MM.1S (cell line): ENCODE measurements around the gene MRPS14.

Source experiments
- DNase-seq: peaks from one replicate; pipeline ENCODE4 v3.0.0-alpha.2; 2015
- H2AFZ ChIP-seq: fragments of 300-600 bp; sonication (generic); 2 replicates; pipeline ENCODE4 v1.6.0; 2016; ENCODE audit warnings: antibody characterized with exemption, low read length
- H3F3A ChIP-seq: fragments of 300-600 bp; sonication (generic); 2 replicates; pipeline ENCODE4 v1.6.1; 2016; ENCODE audit warnings: mild to moderate bottlenecking, antibody characterized with exemption, low read length, moderate library complexity, mixed read lengths; ENCODE audit not compliant: insufficient read depth
- H3K27ac ChIP-seq: fragments of 300-600 bp; sonication (generic); 2 replicates; pipeline ENCODE4 v1.5.1; 2016; ENCODE audit warnings: mild to moderate bottlenecking, low read length
- H3K27me3 ChIP-seq: fragments of 300-600 bp; sonication (generic); replicated peaks from 2 replicates; pipeline ENCODE4 v1.6.0; 2016; ENCODE audit warnings: low read length; ENCODE audit not compliant: insufficient read depth
- H3K36me3 ChIP-seq: fragments of 300-600 bp; sonication (generic); replicated peaks from 2 replicates; pipeline ENCODE4 v1.6.1; 2016; ENCODE audit warnings: mild to moderate bottlenecking, low read length, mixed read lengths; ENCODE audit not compliant: insufficient read depth
- H3K4me1 ChIP-seq: fragments of 300-600 bp; sonication (generic); 2 replicates; pipeline ENCODE4 v1.6.1; 2016; ENCODE audit warnings: low read length, mixed read lengths
- H3K4me2 ChIP-seq: fragments of 300-600 bp; sonication (generic); 2 replicates; pipeline ENCODE4 v1.6.0; 2016; ENCODE audit warnings: low read depth, low read length
- H3K4me3 ChIP-seq: fragments of 300-600 bp; sonication (generic); 2 replicates; pipeline ENCODE4 v1.5.1; 2016; ENCODE audit warnings: low read length, mixed read lengths
- H3K79me2 ChIP-seq: fragments of 300-600 bp; sonication (generic); 2 replicates; pipeline ENCODE4 v1.6.1; 2016; ENCODE audit warnings: mixed run types, low read length, mixed read lengths
- H3K9ac ChIP-seq: fragments of 300-600 bp; sonication (generic); 2 replicates; pipeline ENCODE4 v1.6.1; 2016; ENCODE audit warnings: low read length, mixed read lengths
- H3K9me2 ChIP-seq: fragments of 300-600 bp; sonication (generic); replicated peaks from 2 replicates; pipeline ENCODE4 v1.6.1; 2016; ENCODE audit warnings: mild to moderate bottlenecking, low read length, mixed read lengths; ENCODE audit not compliant: insufficient read depth
- H3K9me3 ChIP-seq: fragments of 300-600 bp; sonication (generic); replicated peaks from 2 replicates; pipeline ENCODE4 v1.6.1; 2016; ENCODE audit warnings: mild to moderate bottlenecking, low read length, mixed read lengths; ENCODE audit not compliant: insufficient read depth
- H4K20me1 ChIP-seq: fragments of 300-600 bp; sonication (generic); 2 replicates; pipeline ENCODE4 v1.6.1; 2016; ENCODE audit warnings: mild to moderate bottlenecking, low read length, moderate library complexity, mixed read lengths; ENCODE audit not compliant: insufficient read depth
- EZH2 ChIP-seq: fragments of 300-600 bp; sonication (generic); optimal IDR thresholded peaks from 2 replicates; pipeline ENCODE3; 2017; ENCODE audit warnings: low read depth, mild to moderate bottlenecking, antibody characterized with exemption, low read length, mixed read lengths
- EZH2phosphoT487 ChIP-seq: fragments of 300-600 bp; sonication (generic); IDR thresholded peaks from 2 replicates; pipeline ENCODE4 v1.6.1; 2018; ENCODE audit warnings: antibody characterized with exemption, low read length
- TF ChIP-seq, protein P1 (sequence below): fragments of 300-600 bp; sonication (generic); IDR thresholded peaks from 2 replicates; pipeline ENCODE4 v1.5.1; 2016; ENCODE audit warnings: antibody characterized with exemption, low read length, mixed read lengths

Gene MRPS14

DNA sequence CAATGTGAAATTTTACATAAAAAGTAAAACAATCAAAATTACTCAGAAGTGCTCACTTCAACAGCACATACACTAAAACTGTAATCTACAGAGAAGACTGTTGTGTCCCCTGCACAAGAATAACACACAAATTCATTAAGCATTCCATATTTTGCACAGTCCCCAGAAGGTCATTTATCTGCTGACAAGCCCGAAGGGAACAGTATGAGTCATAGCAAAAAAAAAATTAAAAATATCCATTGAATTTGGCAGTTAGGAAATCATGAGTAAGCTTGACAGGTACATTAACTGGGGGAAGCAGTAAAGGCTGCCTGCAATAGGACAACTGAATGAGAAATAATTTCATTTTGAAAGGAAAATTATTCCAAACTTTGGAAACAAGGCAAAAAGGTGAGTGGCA is 26.7 kb downstream of the MRPS14 start:
- no peak overlapping the region for H3K27ac ChIP-seq
- no peak for DNase-seq
- no peak overlapping the region for H3K4me2 ChIP-seq
- 0 out of 2 replicates have a peak, but pooled peaks cover 3% of the 10 kb centered on the region for H4K20me1 ChIP-seq
- no peaks in the 10 kb centered on the region for H3K9me3 ChIP-seq
- H3K36me3 ChIP-seq: no peaks in the 10 kb centered on the region
- H3K79me2 ChIP-seq: peaks cover 35% of the 10 kb centered on the region
- TF ChIP-seq, protein P1, sequence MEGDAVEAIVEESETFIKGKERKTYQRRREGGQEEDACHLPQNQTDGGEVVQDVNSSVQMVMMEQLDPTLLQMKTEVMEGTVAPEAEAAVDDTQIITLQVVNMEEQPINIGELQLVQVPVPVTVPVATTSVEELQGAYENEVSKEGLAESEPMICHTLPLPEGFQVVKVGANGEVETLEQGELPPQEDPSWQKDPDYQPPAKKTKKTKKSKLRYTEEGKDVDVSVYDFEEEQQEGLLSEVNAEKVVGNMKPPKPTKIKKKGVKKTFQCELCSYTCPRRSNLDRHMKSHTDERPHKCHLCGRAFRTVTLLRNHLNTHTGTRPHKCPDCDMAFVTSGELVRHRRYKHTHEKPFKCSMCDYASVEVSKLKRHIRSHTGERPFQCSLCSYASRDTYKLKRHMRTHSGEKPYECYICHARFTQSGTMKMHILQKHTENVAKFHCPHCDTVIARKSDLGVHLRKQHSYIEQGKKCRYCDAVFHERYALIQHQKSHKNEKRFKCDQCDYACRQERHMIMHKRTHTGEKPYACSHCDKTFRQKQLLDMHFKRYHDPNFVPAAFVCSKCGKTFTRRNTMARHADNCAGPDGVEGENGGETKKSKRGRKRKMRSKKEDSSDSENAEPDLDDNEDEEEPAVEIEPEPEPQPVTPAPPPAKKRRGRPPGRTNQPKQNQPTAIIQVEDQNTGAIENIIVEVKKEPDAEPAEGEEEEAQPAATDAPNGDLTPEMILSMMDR: no peak
- TF ChIP-seq EZH2: no peak
- no peak for TF ChIP-seq EZH2phosphoT487
- H3K27me3 ChIP-seq: no peaks in the 10 kb centered on the region
- H3K4me3 ChIP-seq: no peak overlapping the region
- H3K9me2 ChIP-seq: no peaks in the 10 kb centered on the region
- peaks cover 21% of the 10 kb centered on the region for H3K4me1 ChIP-seq
- H2AFZ ChIP-seq: no peak overlapping the region
- H3K9ac ChIP-seq: no peak overlapping the region
- H3F3A ChIP-seq: peaks cover 20% of the 10 kb centered on the region

DNA sequence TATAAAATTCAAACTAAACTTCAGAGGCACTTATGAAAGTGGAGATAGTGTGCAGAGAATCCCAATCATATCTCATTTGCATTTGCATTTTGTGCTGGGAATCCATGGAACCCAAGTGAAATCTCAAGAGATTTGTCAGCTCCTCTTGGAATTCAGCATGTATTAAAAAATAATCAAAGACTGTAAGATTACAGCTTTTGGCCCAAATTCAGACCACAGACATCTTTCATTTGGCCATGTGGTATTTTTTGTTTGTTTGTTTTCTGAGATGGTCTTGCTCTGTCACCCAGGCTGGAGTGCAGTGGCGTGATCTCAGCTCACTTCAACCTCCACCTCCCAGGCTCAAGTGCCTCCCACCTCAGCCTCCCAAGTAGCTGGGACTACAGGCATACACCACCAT is 27.3 kb downstream of the MRPS14 start:
- Histone ChIP-seq H3K27me3 (no peaks in the 10 kb centered on the region), H3K79me2 (peaks cover 29% of the 10 kb centered on the region), H3K9ac (no peak overlapping the region), H3K36me3 (no peaks in the 10 kb centered on the region), H3K4me3 (no peak overlapping the region), H3K9me3 (no peaks in the 10 kb centered on the region), H3K4me1 (peaks cover 20% of the 10 kb centered on the region), H3K4me2 (no peak overlapping the region), H3F3A (peaks cover 21% of the 10 kb centered on the region), H4K20me1 (no peaks in the 10 kb centered on the region), H3K27ac (no peak overlapping the region), H3K9me2 (no peaks in the 10 kb centered on the region), H2AFZ (no peak overlapping the region)
- TF ChIP-seq EZH2phosphoT487: no peak
- TF ChIP-seq EZH2: no peak
- TF ChIP-seq, protein P1: no peak
- no peak for DNase-seq

DNA sequence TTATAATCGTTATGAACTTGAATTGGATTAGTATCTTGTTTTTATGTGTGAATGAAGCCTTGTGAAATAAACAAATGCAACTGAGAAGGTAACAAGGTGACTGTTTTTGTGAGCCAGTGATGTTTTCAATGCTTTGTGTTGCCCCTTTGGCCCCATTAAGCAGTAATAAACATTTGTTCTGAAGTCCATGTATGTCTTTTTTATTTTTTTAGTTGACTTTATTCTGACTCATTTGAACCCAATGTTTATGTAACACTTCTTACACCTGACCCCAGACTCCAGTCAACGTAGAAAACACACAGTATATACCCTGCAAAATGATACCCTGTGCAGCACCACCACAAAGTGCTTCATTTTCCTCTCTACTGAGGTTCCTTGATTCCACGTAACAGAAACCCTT is 28.1 kb downstream of the MRPS14 start:
- H3K9ac ChIP-seq: no peak overlapping the region
- H3K27ac ChIP-seq: no peak overlapping the region
- H3K27me3 ChIP-seq: no peaks in the 10 kb centered on the region
- no peak for TF ChIP-seq EZH2phosphoT487
- TF ChIP-seq EZH2: no peak
- TF ChIP-seq, protein P1: no peak
- peaks cover 20% of the 10 kb centered on the region for H3F3A ChIP-seq
- H3K9me2 ChIP-seq: no peaks in the 10 kb centered on the region
- DNase-seq: no peak
- H2AFZ ChIP-seq: no peak overlapping the region
- no peak overlapping the region for H3K4me2 ChIP-seq
- H3K4me1 ChIP-seq: peaks cover 20% of the 10 kb centered on the region
- no peaks in the 10 kb centered on the region for H3K9me3 ChIP-seq
- H4K20me1 ChIP-seq: no peaks in the 10 kb centered on the region
- H3K4me3 ChIP-seq: no peak overlapping the region
- H3K36me3 ChIP-seq: no peaks in the 10 kb centered on the region
- H3K79me2 ChIP-seq: peaks cover 21% of the 10 kb centered on the region
